IPS-18c (cell line): ENCODE results near the gene RGS14.
A peak's percentile ranks its signal among the peaks of the same experiment; 100 is the strongest.
"Not testable (repeated sequence)": the region's sequence is repeated elsewhere in the genome, so short reads cannot be mapped to it uniquely, and the experiment has no call there.

Source experiments
- H3K4me3 ChIP-seq: 2 replicates; pipeline ENCODE4 v1.7.0; 2013; ENCODE audit warnings: low read depth, mild to moderate bottlenecking, low read length, moderate library complexity; ENCODE audit not compliant: insufficient read depth
- H3K9me3 ChIP-seq: one replicate; pipeline ENCODE4 v1.6.1; 2013; ENCODE audit warnings: mild to moderate bottlenecking, low read length, moderate library complexity; ENCODE audit not compliant: control insufficient read depth, insufficient read depth

Gene RGS14

DNA sequence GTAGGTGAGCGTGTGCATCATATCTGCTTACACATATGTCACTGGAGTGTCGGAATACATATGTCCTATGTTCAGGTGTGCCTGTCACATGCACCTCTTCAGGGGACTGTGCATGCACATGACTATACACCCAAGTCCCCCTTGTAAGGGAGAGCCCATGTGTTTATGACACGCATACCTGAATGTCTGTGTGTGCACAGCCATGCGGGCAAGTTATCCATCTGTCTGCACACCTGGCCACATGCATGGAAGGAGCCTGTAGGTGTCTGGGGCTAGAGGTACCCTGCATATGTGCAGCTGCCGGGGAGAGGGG lies 622 bp upstream of the RGS14 start:
- no peaks in the 10 kb centered on the region for H3K9me3 ChIP-seq
- no peak overlapping the region for H3K4me3 ChIP-seq

DNA sequence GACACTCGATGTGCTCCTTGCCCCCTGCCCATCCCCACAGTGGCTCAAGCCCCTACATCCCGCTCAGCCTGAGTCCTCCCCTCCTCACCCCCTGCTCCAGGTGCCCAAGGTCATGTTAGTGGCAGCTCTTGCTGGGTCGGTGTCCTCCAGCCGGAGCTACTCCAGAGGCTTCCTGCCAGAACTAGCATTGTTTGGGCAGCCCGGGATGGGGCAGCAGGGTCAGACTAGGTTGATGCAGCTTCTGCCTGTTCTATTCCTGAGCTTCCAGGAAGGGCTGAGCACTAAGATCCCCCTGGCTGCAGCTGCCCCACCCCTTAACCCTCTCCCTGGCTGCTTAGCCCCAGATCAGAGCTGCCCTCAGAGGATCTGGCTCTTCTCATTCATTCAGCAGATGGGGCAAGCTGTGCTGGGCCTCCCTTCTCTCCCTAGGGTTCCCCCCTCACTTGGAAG lies 671 bp downstream of the RGS14 start:
- H3K4me3 ChIP-seq, result no peak overlapping the region

GRCh38 chr5:177359451-177359851 lies 1.7 kb downstream of the RGS14 start:
- Histone ChIP-seq H3K9me3 (no peaks in the 10 kb centered on the region), H3K4me3 (no peak overlapping the region)

More for the DNA sequence above, 671 bp downstream of the RGS14 start:
- H3K9me3 ChIP-seq, result no peaks in the 10 kb centered on the region

DNA sequence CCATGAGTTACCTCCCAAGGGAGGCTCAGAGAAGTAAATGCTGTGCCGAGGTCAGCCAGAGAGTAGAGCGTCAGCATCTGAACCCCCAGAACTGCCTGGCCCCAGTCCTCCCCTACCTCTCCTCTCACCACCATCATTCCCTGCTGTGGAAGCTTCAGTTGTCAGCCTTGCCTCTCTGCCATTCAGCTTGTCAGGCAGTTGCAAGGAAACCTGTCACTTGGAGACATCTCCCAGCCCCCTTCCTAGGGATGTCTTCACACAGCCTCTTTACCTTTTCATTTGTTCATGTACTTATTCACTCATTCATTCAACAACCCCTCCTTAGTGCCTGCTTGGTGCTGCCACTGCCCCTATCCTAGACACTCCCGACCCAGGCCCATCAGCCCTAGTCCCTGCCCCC lies 2.1 kb downstream of the RGS14 start:
- Histone ChIP-seq H3K9me3 (no peaks in the 10 kb centered on the region), H3K4me3 (no peak overlapping the region)

DNA sequence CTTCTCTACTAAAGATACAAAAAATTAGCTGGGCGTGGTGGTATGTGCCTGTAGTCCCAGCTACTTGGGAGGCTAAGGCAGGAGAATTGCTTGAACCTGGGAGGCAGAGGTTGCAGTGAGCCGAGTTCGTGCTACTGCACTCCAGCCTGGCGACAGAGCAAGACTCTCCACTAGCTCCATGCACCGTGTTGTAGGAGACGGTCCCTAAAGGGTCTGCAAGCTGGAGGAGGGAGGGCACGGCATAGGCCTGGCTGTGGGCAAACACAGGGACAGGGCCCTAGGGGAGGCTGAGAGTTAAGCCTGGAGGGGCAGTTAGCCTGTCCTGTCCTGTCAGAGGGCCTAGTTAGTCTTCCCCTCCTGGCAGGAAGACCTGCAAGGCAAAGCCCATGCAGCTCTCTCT lies 3.0 kb downstream of the RGS14 start:
- H3K4me3 ChIP-seq, H3K9me3 ChIP-seq: not testable (repeated sequence)

DNA sequence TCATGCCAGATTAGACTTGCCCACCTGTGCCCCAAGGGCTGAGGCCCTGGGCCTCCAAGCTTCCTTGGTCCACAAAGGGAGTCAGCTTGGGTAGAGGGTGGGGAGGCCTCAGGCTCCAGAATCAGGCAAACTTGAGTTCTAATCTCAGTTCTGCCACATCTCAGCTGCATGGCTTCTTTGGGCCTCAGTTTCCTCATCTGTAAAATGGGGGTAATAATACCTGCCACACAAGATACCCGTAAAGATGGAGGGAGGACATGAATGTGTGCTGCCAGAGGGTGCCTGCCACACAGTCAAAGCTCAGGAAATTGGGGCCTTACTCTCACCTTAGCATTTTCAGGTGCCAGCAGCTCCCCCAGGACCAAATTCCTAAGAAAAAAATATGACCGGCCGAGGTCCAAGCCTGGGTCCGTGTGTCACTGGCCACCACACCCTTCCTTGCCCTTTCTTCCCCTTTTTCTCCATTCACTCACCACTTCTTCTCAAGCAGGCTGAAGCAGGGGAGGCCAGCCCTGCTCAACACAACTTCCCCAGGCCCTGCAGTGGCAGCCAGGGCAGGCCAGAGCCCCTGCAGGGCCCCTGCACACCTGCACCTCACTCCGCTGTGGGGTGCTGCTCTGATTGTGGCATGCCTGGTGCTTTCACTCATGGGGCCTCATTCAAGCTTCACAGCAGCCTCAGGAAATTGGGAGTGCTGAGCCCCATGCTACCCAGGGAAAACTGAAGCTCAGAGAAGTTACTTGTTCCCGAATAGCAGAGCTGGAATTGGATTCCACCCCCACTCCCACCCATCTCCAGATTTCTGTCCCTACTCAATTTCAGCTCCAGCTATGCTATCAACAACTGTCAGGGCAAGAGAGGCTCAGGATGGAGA lies 3.9 kb downstream of the RGS14 start:
- no peaks in the 10 kb centered on the region for H3K9me3 ChIP-seq
- H3K4me3 ChIP-seq, result no peak overlapping the region

GRCh38 chr5:177362292-177362609 lies 4.5 kb downstream of the RGS14 start:
- Histone ChIP-seq H3K9me3 (no peaks in the 10 kb centered on the region), H3K4me3 (no peak overlapping the region)

- Histone ChIP-seq H3K9me3 (no peaks in the 10 kb centered on the region), H3K4me3 (peak overlapping the region; percentile 72)
Measured at GRCh38 chr5:177362610-177363507, 5.1 kb downstream of the RGS14 start.

DNA sequence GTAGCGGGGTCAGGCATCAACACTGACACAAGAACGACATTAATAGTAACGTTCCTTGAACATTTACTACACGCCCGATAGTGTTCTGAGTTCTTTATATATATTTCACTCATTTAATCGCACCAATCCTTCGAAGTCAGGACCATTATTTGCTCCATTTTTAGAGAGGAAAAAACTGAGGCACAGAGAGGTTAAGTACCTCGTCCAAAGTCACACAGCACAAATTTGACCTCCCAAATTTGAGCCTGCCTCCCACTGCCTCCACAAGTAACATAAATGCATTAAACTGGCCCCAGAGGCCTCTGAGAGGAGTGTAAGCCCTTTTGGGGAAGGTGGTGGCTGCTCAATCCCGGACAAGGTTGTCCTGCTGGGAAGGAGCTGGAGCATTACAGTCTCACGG lies 5.8 kb downstream of the RGS14 start:
- Histone ChIP-seq H3K4me3 (peak overlapping the region; percentile 72; the same call in 1 of the 2 replicates), H3K9me3 (no peaks in the 10 kb centered on the region)

- Histone ChIP-seq H3K4me3 (no peak overlapping the region), H3K9me3 (no peaks in the 10 kb centered on the region)
Measured at GRCh38 chr5:177364159-177364962, 6.6 kb downstream of the RGS14 start.

GRCh38 chr5:177365845-177366527 lies 8.3 kb downstream of the RGS14 start:
- Histone ChIP-seq H3K9me3 (no peaks in the 10 kb centered on the region), H3K4me3 (peak overlapping the region; percentile 49; the same call in 1 of the 2 replicates)

GRCh38 chr5:177366528-177367322 lies 9.0 kb downstream of the RGS14 start:
- Histone ChIP-seq H3K9me3 (no peaks in the 10 kb centered on the region), H3K4me3 (peak overlapping the region; percentile 56)

DNA sequence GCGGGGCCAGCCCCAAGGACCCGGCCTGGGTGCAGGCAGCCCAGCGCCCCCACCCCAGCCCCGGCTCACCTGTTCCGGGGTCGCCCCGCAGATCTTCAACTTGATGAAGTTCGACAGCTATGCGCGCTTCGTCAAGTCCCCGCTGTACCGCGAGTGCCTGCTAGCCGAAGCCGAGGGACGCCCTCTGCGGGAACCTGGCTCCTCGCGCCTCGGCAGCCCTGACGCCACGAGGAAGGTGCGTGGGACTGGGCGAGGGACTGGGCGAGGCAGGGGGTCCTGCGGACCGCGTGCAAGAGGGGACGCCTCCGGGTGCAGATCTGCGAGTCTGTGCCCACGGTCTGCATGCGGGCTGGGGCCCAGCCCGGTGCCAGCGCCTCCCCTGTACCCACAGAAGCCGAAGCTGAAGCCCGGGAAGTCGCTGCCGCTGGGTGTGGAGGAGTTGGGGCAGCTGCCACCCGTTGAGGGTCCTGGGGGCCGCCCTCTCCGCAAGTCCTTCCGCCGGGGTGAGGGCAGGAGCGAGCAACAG lies 9.7 kb downstream of the RGS14 start:
- H3K9me3 ChIP-seq, result no peaks in the 10 kb centered on the region
- peak overlapping the region; percentile 56 for H3K4me3 ChIP-seq

- no peaks in the 10 kb centered on the region for H3K9me3 ChIP-seq
- peak overlapping the region; percentile 56 for H3K4me3 ChIP-seq
Measured at GRCh38 chr5:177367981-177368868, 10.5 kb downstream of the RGS14 start.
